GM12878 (cell line): Measurements from ENCODE around the gene STON1. TPM values are rescaled to one million over a fixed set of nuclear protein-coding genes. Genes with fewer than 3 reads are reported as not detected.

Experiments used
- ATAC-seq: fragments of 200-7000 bp; cut with Tn5 transposase; 3 replicates; pipeline ENCODE4 v1.9.1; 2020; ENCODE audit warnings: mild to moderate bottlenecking, moderate library complexity
- BruUV-seq: library from RNA; stranded (reverse); fragments of 400-500 nt; replicated peaks from 2 replicates; lab custom pipeline; 2021; lab: Mats Ljungman, UMichigan
- CTCF ChIA-PET: fragments of 300-600 bp; sonication (Branson Sonifier 250); formaldehyde crosslinking; extraction: SDS; loops from one replicate; lab custom pipeline; 2021; ENCODE audit warnings: inconsistent platforms; lab: Yijun Ruan, JAX
- POLR2A ChIA-PET: fragments of 350-600 bp; formaldehyde crosslinking; extraction: SDS; loops from one replicate; lab custom pipeline; 2021; ENCODE audit warnings: inconsistent platforms; lab: Charles Lee
- RAD21 ChIA-PET: fragments of 300-600 bp; sonication (Branson Sonifier 250); formaldehyde crosslinking; loops from one replicate; lab custom pipeline; 2023; ENCODE audit warnings: antibody characterized with exemption; ENCODE audit not compliant: unreplicated experiment; lab: Charles Lee
- SMC1A ChIA-PET: fragments of 300-600 bp; sonication (Branson Sonifier 250); formaldehyde crosslinking; loops from one replicate; lab custom pipeline; 2023; ENCODE audit not compliant: unreplicated experiment, uncharacterized antibody; lab: Charles Lee
- DNase-seq: peaks from one replicate; pipeline ENCODE4 v3.0.0-alpha.2; 2011; ENCODE audit warnings: low read depth, low spot score
- FAIRE-seq: peaks from 3 replicates; lab custom pipeline; 2011; peaks lifted over from hg19 to GRCh38; lab: Jason Lieb, UNC
- H2AFZ ChIP-seq: 2 replicates; pipeline ENCODE4 v1.6.0; 2011; ENCODE audit warnings: low read depth, low read length, control low read depth; ENCODE audit not compliant: control insufficient read depth
- H3K27ac ChIP-seq: 2 replicates; pipeline ENCODE4 v1.5.1; 2011; ENCODE audit warnings: control low read depth; ENCODE audit not compliant: control insufficient read depth, insufficient read depth
- H3K27me3 ChIP-seq, 2 experiments: replicated peaks in 1 of 2; 2 replicates each; pipeline versions ENCODE4 v1.6.0 to v1.6.1; 2011; ENCODE audit warnings: low read length in 1 of 2; ENCODE audit not compliant: control insufficient read depth in 2 of 2, insufficient read depth in 2 of 2
- H3K36me3 ChIP-seq, 2 experiments: 2 replicates each; pipeline ENCODE4 v1.5.1; 2011; ENCODE audit warnings: low read length in 1 of 2; ENCODE audit not compliant: control insufficient read depth in 2 of 2, insufficient read depth in 2 of 2
- H3K4me1 ChIP-seq: 2 replicates; pipeline ENCODE4 v1.6.1; 2011; ENCODE audit warnings: mild to moderate bottlenecking, low read length, moderate library complexity, mixed read lengths; ENCODE audit not compliant: control insufficient read depth, insufficient read depth
- H3K4me2 ChIP-seq: 2 replicates; pipeline ENCODE4 v1.6.0; 2011; ENCODE audit warnings: control low read depth; ENCODE audit not compliant: control insufficient read depth, insufficient read depth
- H3K4me3 ChIP-seq: fragments of 200-600 bp; sonication (generic); 2 replicates; pipeline ENCODE4 v1.5.1; 2016
- H3K79me2 ChIP-seq: 2 replicates; pipeline ENCODE4 v1.6.0; 2011; ENCODE audit warnings: low read length; ENCODE audit not compliant: control insufficient read depth, insufficient read depth
- H3K9ac ChIP-seq: 2 replicates; pipeline ENCODE4 v1.8.0; 2011; ENCODE audit warnings: low read length, control low read depth, mixed read lengths; ENCODE audit not compliant: control insufficient read depth, insufficient read depth
- H3K9me3 ChIP-seq: replicated peaks from 3 replicates; pipeline ENCODE4 v1.5.1; 2011; ENCODE audit warnings: mild to moderate bottlenecking, low read length; ENCODE audit not compliant: control insufficient read depth, insufficient read depth
- H4K20me1 ChIP-seq: 2 replicates; pipeline ENCODE4 v1.6.0; 2011; ENCODE audit not compliant: control insufficient read depth, insufficient read depth
- IRF4 ChIP-seq: IDR thresholded peaks from 2 replicates; pipeline ENCODE4 v1.6.1; 2011; ENCODE audit warnings: low read depth, low read length
- KAT2A ChIP-seq: conservative IDR thresholded peaks from 2 replicates; pipeline ENCODE4 v1.6.1; 2011; ENCODE audit warnings: low read depth, low read length; ENCODE audit not compliant: control insufficient read depth
- MEF2B ChIP-seq: fragments of 450-650 bp; IDR thresholded peaks from 2 replicates; pipeline ENCODE4 v1.6.1; 2018; ENCODE audit warnings: mild to moderate bottlenecking, moderate library complexity; ENCODE audit not compliant: partially characterized antibody, poor library complexity, severe bottlenecking
- MYB ChIP-seq: fragments of 150-350 bp; IDR thresholded peaks from 2 replicates; pipeline ENCODE4 v1.6.1; 2014; ENCODE audit warnings: mild to moderate bottlenecking, low read depth, low read length, borderline replicate concordance
- PAX8 ChIP-seq: fragments of 450-650 bp; IDR thresholded peaks from 2 replicates; pipeline ENCODE4 v1.6.1; 2017; ENCODE audit warnings: mild to moderate bottlenecking, moderate library complexity
- RUNX3 ChIP-seq: IDR thresholded peaks from 2 replicates; pipeline ENCODE4 v1.6.1; 2012; ENCODE audit warnings: low read length, inconsistent platforms
- SUPT20H ChIP-seq: IDR thresholded peaks from 2 replicates; pipeline ENCODE4 v1.6.1; 2011; ENCODE audit warnings: low read depth, mild to moderate bottlenecking, low read length, moderate library complexity, borderline replicate concordance; ENCODE audit not compliant: control insufficient read depth
- USF1 ChIP-seq: IDR thresholded peaks from 2 replicates; pipeline ENCODE4 v1.6.1; 2011; ENCODE audit warnings: borderline replicate concordance, low read depth, mild to moderate bottlenecking, moderate library complexity, mixed read lengths, low read length; ENCODE audit not compliant: insufficient read depth; ENCODE audit errors: extremely low read length
- WGBS: methylation state at CpG from one replicate; pipeline ENCODE4 v1.1.6; 2016; ENCODE audit warnings: low lambda C conversion rate; ENCODE audit not compliant: insufficient replicate concordance, insufficient coverage; ENCODE audit errors: missing lambda C conversion rate; 5-methylcytosine and 5-hydroxymethylcytosine counted together
- in situ Hi-C: fragments of 300-500 bp; cut with MboI; formaldehyde crosslinking; loops from 9 replicates; pipeline ENCODE4 v1.14.3; 2018; ENCODE audit warnings: mixed read lengths
- intact Hi-C: fragments of 100-400 bp; cut with micrococcal nuclease; formaldehyde crosslinking; loops from one replicate; pipeline ENCODE4 v1.14.2; 2022; ENCODE audit not compliant: unreplicated experiment
- polyA plus RNA-seq, 11 experiments: library from polyadenylated mRNA; depleted of rRNA in 4 of 11; unstranded in 6 of 11; stranded (reverse) in 5 of 11; fragments of >200 nt; fragmentation: Nextera tagmentation in 4 of 11; fragmentation: Illumina TruSeq in 1 of 11; extraction: Ambion mirVana in 4 of 11; extraction: Trizol in 1 of 11; gene quantifications; 1 replicate in 1 of 11; 2 replicates in 10 of 11; pipeline versions ENCODE4 v1.2.1 to v1.2.3, GENCODE V29; 2011 to 2016; ENCODE audit warnings: inconsistent platforms in 2 of 11, missing spikeins in 2 of 11, low read depth in 1 of 11
- total RNA-seq, 4 experiments: library from RNA; depleted of rRNA in 3 of 4; stranded (reverse); fragments of >200 nt in 3 of 4; fragmentation: Illumina TruSeq in 1 of 4; extraction: Trizol in 1 of 4; gene quantifications; 2 replicates each; pipeline versions ENCODE4 v1.2.1 to v1.2.3, GENCODE V29; 2013 to 2021

The STON1 gene
- total and polyA plus RNA-seq, 10 of the 15 experiments (the other 5 are each of a cell fraction or from before 2014, with no cell fraction given): 0.11 to 0.90 (median 0.22) TPM; not detected in 2

DNA sequence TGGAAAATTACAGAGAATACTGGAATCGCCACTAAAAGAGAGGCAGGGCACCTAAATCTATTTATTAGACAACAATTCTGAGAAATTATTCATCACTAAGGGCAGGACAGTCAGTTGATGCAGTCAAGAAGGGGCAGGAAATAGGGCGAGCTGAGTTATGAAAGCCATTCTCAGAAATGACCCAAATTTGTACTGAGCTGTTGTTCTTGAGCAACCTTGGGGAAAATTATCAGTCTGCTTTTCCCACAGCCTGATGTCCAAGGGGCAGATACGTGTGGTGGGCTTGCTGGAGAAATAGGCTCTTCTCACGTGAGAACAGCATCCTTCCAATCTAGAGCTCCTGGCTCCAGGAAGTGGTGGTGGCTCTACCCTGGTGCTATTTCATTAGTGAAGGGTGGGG, 38.6 kb downstream of the STON1 start:
- no peaks in the 10 kb centered on the region for H3K36me3 ChIP-seq
- ChIA-PET CTCF (interaction anchor here (1.2 to 1.6 kb wide), 2 partner anchors 20 to 21 kb away, joined by 3 to 4 read pairs; no protein-coding TSS in a partner anchor), RAD21 (no interaction called here), POLR2A (no interaction called here), SMC1A (no interaction called here)
- DNase-seq (no peak), ATAC-seq (no peak), FAIRE-seq (no peak)
- intact Hi-C loops (no loop called here), in situ Hi-C loops (no loop called here)
- no peak for TF ChIP-seq USF1
- TF ChIP-seq RUNX3: no peak
- no peak for TF ChIP-seq IRF4
- no peak for TF ChIP-seq PAX8
- no peak for TF ChIP-seq MYB
- TF ChIP-seq KAT2A: no peak
- no peak for TF ChIP-seq MEF2B
- TF ChIP-seq SUPT20H: no peak
- no peaks in the 10 kb centered on the region for H3K79me2 ChIP-seq
- no peak overlapping the region for H3K4me3 ChIP-seq
- no peak overlapping the region for H3K4me2 ChIP-seq
- peaks cover 0 to 1% of the 10 kb centered on the region in 2 experiments; a peak in 1 of 4 replicates for H3K27me3 ChIP-seq
- 11% methylated on average over 4 of the region's 4 CpGs for WGBS
- no peaks in the 10 kb centered on the region for H4K20me1 ChIP-seq
- no peak overlapping the region for H3K9ac ChIP-seq
- H2AFZ ChIP-seq: no peak overlapping the region
- H3K4me1 ChIP-seq: no peaks in the 10 kb centered on the region
- BruUV-seq: no TSS peak
- H3K27ac ChIP-seq: no peak overlapping the region
- no peaks in the 10 kb centered on the region for H3K9me3 ChIP-seq
